ENCODE data around the gene SLC38A3. TPM values are rescaled to one million over a fixed set of nuclear protein-coding genes. Genes with fewer than 3 reads are reported as not detected.

The SLC38A3 gene
- total RNA-seq, 1 donor from 2014 or later: 43.5 TPM

- Mint-ChIP-seq H3K27me3 (no peaks in the 10 kb centered on the region), H3K9me3 (ENCODE audit: low read depth) (no peaks in the 10 kb centered on the region), H3K36me3 (ENCODE audit: insufficient read depth) (peaks cover 11% of the 10 kb centered on the region), H3K27ac (peak overlapping the region; percentile 89), H3K4me1 (ENCODE audit: low read depth) (peaks cover 28% of the 10 kb centered on the region), H3K4me3 (ENCODE audit: low read depth) (no peak overlapping the region)
- TF ChIP-seq, protein P1, sequence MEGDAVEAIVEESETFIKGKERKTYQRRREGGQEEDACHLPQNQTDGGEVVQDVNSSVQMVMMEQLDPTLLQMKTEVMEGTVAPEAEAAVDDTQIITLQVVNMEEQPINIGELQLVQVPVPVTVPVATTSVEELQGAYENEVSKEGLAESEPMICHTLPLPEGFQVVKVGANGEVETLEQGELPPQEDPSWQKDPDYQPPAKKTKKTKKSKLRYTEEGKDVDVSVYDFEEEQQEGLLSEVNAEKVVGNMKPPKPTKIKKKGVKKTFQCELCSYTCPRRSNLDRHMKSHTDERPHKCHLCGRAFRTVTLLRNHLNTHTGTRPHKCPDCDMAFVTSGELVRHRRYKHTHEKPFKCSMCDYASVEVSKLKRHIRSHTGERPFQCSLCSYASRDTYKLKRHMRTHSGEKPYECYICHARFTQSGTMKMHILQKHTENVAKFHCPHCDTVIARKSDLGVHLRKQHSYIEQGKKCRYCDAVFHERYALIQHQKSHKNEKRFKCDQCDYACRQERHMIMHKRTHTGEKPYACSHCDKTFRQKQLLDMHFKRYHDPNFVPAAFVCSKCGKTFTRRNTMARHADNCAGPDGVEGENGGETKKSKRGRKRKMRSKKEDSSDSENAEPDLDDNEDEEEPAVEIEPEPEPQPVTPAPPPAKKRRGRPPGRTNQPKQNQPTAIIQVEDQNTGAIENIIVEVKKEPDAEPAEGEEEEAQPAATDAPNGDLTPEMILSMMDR (IDR thresholded peaks at IDR 0.05; ENCODE audit: unreplicated experiment): peak; percentile 65
- DNase-seq (ENCODE audit: low spot score, unreplicated experiment): no peak
These were observed 52.2 kb downstream of the SLC38A3 start for GRCh38 chr3:50256978-50257890.

DNA sequence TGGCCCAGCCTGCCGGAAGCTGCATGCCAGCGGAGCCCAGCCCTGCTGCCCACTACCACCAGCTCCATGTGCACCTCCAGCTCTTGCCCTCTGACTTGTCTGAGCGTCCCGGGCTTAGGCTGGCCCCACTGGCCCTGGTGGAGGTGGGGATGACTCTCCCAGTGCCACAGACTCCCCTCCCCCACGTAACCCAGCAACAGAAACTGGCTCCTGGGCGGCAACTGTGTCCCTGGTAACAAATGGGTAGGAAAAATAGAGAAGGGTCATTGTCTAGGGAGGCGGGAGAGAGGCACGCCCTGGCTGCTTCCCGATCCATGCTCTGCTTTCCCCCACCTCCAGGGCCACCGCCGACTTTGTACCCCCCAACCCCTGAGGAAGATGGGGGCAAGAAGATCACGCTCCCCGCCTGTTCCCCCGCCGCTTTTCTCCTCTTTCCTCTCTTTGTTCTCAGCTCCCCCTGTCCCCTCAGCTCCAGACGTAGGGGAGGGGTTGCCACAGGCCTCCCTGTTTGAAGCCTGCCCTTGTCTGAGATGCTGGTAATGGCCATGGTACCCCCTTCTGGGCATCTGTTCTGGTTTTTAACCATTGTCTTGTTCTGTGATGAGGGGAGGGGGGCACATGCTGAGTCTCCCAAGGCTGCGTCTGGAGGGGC, 53.1 kb downstream of the SLC38A3 start:
- no peak overlapping the region for H3K4me3 Mint-ChIP-seq (ENCODE audit: low read depth)
- H3K4me1 Mint-ChIP-seq (ENCODE audit: low read depth): peaks cover 31% of the 10 kb centered on the region
- H3K27me3 Mint-ChIP-seq: no peaks in the 10 kb centered on the region
- no peaks in the 10 kb centered on the region for H3K9me3 Mint-ChIP-seq (ENCODE audit: low read depth)
- H3K27ac Mint-ChIP-seq: peak overlapping the region; percentile 89
- TF ChIP-seq, protein P1 (IDR thresholded peaks at IDR 0.05; ENCODE audit: unreplicated experiment): no peak
- peaks cover 11% of the 10 kb centered on the region for H3K36me3 Mint-ChIP-seq (ENCODE audit: insufficient read depth)
- no peak for DNase-seq (ENCODE audit: low spot score, unreplicated experiment)

DNA sequence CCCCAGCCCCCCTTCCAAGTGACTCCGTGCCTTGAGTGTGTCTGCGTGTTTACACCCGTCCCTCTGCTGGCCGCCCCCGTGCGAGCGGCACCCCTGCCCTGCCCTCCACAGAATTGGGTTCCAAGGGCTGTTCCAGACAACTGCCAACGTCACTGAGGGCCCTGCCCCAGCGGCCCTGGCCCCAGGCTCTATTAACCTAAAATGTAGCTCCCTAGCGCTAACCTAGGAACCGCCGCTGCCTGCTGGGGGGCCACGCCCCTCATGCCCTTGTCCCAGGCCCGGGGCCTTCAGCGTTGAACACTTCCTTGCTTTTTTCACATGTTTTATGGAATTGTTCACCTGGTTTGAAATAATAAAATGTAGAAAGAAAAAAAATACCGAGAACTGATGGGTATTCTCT, 53.9 kb downstream of the SLC38A3 start:
- TF ChIP-seq, protein P1 (IDR thresholded peaks at IDR 0.05; ENCODE audit: unreplicated experiment): no peak
- Mint-ChIP-seq H3K4me3 (ENCODE audit: low read depth) (no peak overlapping the region), H3K27me3 (no peaks in the 10 kb centered on the region), H3K4me1 (ENCODE audit: low read depth) (peaks cover 33% of the 10 kb centered on the region), H3K9me3 (ENCODE audit: low read depth) (no peaks in the 10 kb centered on the region), H3K36me3 (ENCODE audit: insufficient read depth) (peaks cover 11% of the 10 kb centered on the region), H3K27ac (peak overlapping the region; percentile 87)
- DNase-seq (ENCODE audit: low spot score, unreplicated experiment): no peak

DNA sequence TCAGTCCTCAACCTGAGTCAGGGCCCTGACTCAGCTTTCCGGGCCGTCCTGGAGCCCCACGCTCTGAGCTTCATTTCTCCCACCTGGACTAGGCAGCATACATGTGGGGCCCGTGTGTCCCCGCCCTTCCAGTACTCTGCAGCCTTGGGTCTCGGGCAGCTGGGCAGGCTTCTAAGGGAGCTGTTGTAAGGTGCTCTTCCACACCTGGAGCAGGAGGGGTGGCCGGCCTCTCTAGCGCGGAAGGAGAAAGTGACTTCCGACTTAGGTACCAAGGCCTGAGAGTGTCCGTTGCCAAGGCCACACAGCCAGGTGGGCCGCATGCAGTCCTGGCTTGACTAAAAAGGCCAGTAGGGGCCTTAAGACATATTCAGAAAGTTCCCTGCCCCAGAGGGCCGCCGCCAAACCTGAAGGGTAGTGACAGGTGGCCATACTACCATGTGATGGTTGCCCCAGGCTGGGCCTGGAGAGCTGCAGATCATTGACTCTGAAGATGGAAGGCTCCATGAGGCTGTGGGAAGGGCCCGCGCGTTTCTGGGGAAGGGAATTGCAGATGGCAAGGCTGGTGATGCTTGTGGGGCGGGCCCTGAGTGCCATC, 54.5 kb downstream of the SLC38A3 start:
- no peak for DNase-seq (ENCODE audit: low spot score, unreplicated experiment)
- no peaks in the 10 kb centered on the region for H3K9me3 Mint-ChIP-seq (ENCODE audit: low read depth)
- TF ChIP-seq, protein P1 (IDR thresholded peaks at IDR 0.05; ENCODE audit: unreplicated experiment): no peak
- H3K27ac Mint-ChIP-seq: peak overlapping the region; percentile 87
- H3K4me3 Mint-ChIP-seq (ENCODE audit: low read depth): no peak overlapping the region
- H3K4me1 Mint-ChIP-seq (ENCODE audit: low read depth): peaks cover 38% of the 10 kb centered on the region
- H3K36me3 Mint-ChIP-seq (ENCODE audit: insufficient read depth): peaks cover 11% of the 10 kb centered on the region
- H3K27me3 Mint-ChIP-seq: no peaks in the 10 kb centered on the region
